Ammon's horn (tissue), 1 donor: ENCODE results near the gene SLC44A5.
"Not testable (repeated sequence)": the region's sequence is repeated elsewhere in the genome, so short reads cannot be mapped to it uniquely, and the experiment has no call there.

Source experiments
- DNase-seq: peaks from one replicate; pipeline ENCODE4 v3.0.0-alpha.2; 2016; ENCODE audit warnings: low spot score

Gene SLC44A5

GRCh38 chr1:75273110-75273509 is 337.8 kb downstream of the SLC44A5 start:
- DNase-seq, result no peak

GRCh38 chr1:75265792-75266191 is 345.1 kb downstream of the SLC44A5 start:
- DNase-seq, result peak; percentile 31

GRCh38 chr1:75264112-75264511 is 346.8 kb downstream of the SLC44A5 start:
- no peak for DNase-seq

- DNase-seq, result not testable (repeated sequence)
These were observed 347.3 kb downstream of the SLC44A5 start for GRCh38 chr1:75263616-75264015.

- not testable (repeated sequence) for DNase-seq
These were observed 349.0 kb downstream of the SLC44A5 start for GRCh38 chr1:75261946-75262345.

GRCh38 chr1:75258351-75258750 is 352.6 kb downstream of the SLC44A5 start:
- DNase-seq, result no peak

GRCh38 chr1:75257424-75257823 is 353.5 kb downstream of the SLC44A5 start:
- no peak for DNase-seq

GRCh38 chr1:75250114-75250513 is 360.8 kb downstream of the SLC44A5 start:
- DNase-seq, result not testable (repeated sequence)

GRCh38 chr1:75245239-75245638 is 365.7 kb downstream of the SLC44A5 start:
- DNase-seq, result no peak

- DNase-seq, result no peak
These were observed 367.8 kb downstream of the SLC44A5 start for GRCh38 chr1:75243124-75243523.

- no peak for DNase-seq
These were observed 373.6 kb downstream of the SLC44A5 start for GRCh38 chr1:75237316-75237715.

GRCh38 chr1:75234562-75234961 is 376.4 kb downstream of the SLC44A5 start:
- no peak for DNase-seq

- peak; percentile 17 for DNase-seq
These were observed 377.5 kb downstream of the SLC44A5 start for GRCh38 chr1:75233302-75233929.

- no peak for DNase-seq
These were observed 390.8 kb downstream of the SLC44A5 start for GRCh38 chr1:75220072-75220471.

GRCh38 chr1:75214017-75214416 is 396.9 kb downstream of the SLC44A5 start:
- no peak for DNase-seq

GRCh38 chr1:75211648-75212047 is 399.3 kb downstream of the SLC44A5 start:
- DNase-seq, result no peak

- DNase-seq, result no peak
These were observed 402.1 kb downstream of the SLC44A5 start for GRCh38 chr1:75208862-75209261.

- peak; percentile 53 for DNase-seq
These were observed 407.3 kb downstream of the SLC44A5 start for GRCh38 chr1:75203415-75204277.

GRCh38 chr1:75202751-75203150 is 408.2 kb downstream of the SLC44A5 start:
- no peak for DNase-seq

GRCh38 chr1:75198761-75199160 is 412.2 kb downstream of the SLC44A5 start:
- DNase-seq, result no peak

- DNase-seq, result no peak
These were observed 412.8 kb downstream of the SLC44A5 start for GRCh38 chr1:75198163-75198562.

- no peak for DNase-seq
These were observed 422.0 kb downstream of the SLC44A5 start for GRCh38 chr1:75188892-75189291.

GRCh38 chr1:75181214-75181955 is 429.5 kb downstream of the SLC44A5 start:
- DNase-seq, result not testable (repeated sequence)
